ENCODE data around the gene SGSM2.

The SGSM2 gene

DNA sequence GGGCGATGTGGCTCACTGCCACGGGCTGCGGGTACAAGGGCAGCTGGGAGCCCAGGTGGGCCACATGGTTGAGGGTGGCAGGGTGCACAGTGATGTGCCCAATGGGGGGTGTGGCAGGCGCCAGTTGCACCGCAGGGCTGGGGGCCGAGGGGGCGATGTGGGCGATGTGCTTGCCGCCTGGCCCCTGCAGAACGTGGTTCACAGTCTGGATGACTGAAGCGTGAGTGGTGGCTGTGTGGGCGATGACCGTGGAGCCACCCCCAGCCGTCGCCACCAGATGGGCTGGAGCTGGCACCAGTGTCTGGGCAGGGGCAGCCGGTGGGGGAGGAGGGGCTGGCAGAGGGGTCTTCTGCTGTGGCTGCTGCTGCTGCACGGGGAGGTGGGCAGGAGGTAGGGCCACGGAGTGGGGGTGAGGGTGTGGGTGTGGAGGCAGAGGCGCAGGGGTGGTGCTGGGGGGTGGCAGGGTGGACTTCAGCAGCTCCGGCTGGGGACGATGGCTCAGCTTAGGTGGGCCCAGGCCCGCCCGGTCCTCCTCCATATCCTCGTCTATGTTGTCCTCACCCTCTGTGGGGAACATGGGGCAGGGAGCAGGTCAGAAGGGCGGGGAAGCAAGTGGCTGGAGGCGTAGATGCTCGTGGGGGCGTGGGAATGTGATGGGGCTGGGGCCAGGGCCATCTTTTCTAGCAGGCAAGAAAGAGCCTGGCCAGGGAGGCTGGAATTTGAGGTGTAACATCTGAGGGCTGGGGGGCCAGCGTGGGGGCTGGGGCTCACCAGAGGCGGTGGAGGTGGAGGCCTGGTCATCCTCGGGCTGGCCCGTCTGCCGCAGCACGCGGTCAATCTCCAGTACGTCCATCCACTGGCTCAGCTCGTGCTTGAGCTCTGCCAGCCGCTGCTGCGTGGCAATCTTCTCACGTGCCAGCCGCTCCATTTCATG lies 50.1 kb downstream of the SGSM2 start:
- DNase-seq, result no peak

DNA sequence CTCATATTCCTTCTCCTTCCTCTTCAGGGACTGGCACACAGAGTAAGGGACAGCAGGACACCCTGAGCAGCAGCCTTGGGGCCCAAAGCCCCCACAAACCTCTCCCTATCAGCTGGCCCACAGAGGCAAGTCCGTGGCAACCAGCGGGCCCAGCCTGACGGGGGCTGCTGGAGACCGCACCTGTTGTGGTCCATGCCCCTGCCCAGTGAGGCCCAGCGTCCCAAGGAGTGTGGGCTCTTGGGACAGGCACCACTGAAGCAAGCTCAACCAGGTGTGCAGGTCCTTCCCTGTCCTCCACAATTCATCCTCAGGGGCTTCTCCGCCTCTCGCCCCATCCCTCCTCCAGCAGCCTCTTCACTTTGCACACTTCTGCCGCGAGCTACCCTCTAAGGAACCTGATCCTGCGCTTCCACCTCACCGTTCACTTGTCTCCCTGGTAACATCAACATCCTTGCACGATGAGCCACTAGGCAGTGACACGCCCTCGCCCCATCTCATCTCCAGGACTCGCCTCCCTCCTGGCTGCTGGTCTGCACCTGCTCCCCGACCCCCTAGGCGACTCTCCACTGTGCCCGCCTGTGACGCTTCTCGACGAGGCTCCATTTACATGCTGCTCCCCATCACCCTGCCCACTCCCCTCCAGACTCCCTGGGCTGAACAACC lies 50.9 kb downstream of the SGSM2 start:
- peak; percentile 12 for DNase-seq

DNA sequence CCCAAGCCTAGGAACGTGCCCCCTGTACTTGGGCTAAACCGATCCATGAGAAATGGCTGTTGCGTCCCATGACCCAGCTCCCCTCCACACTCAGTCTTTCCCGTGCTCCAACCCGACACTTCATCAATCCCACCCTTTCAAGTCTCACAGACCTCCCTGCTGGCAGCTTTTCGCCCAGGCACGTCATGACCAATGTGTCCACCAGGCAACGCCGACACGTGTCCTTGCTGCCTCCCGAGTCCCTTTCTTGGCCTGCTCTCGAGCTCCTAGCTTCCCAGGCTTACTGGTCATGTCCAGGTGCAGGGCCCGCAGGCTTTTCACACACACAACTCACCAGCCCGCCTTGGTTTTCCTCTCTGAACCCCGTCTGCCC lies 51.4 kb downstream of the SGSM2 start:
- peak; percentile 10 for DNase-seq

DNA sequence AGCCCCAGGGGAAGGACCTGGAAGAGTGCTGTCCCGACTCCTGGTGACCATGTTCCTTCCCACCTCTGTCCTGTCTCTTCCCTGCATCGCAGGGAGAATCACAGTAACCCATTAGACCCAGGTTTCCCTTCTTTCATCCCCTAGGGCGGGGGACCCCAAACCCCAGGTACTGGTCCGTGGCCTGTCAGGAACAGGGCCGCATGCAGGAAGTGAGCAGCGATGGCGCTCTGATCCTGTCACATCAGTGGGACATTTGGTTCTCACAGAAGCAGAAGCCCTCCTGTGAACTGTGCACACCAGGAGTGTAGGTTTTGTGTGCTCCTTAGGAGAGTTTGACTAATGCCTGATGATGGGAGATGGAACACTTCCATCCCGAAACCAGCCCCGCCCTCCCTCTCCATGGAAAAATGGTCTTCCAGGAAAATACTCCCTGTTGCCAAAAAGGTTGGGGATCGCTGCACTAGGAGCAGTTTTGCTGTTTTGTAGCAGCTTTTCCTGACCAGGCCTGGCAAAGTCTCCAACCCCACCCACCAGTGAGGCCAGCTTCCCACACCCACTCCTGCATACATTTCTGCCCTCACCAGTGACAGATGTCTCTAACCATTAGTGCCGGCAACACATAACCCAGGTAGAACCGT lies 53.0 kb downstream of the SGSM2 start:
- no peak for DNase-seq

DNA sequence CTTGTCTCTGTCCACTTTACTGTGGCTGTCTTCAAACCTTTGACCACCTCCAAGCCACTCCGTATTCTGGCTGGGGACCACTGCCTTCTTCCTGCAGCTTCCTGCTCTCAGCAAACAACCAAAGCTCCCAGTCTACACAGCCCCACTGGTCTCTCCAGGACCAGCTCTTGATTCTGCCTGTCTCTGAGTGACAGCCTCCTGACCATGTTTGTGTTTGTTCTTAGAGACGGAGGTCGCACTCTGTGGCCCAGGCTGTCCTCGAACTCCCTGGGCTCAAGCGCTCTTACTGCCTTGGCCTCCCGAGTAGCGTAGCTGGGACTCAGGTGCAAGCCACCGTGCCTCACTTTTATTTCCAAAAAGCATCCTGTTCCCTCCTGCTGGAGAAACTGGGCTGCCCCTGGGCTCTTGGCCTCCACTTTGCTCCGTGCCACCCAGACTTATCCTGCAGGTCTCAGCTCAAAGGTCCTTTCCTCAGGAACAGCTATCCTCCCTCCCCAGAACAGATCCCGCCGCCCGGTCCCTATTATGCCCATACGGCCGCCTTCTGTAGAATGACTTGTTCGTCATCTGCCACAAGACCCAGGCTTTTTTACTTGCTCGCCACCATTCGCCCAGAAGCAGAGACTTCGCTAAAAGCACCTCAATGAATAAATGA lies 54.4 kb downstream of the SGSM2 start:
- no peak for DNase-seq

DNA sequence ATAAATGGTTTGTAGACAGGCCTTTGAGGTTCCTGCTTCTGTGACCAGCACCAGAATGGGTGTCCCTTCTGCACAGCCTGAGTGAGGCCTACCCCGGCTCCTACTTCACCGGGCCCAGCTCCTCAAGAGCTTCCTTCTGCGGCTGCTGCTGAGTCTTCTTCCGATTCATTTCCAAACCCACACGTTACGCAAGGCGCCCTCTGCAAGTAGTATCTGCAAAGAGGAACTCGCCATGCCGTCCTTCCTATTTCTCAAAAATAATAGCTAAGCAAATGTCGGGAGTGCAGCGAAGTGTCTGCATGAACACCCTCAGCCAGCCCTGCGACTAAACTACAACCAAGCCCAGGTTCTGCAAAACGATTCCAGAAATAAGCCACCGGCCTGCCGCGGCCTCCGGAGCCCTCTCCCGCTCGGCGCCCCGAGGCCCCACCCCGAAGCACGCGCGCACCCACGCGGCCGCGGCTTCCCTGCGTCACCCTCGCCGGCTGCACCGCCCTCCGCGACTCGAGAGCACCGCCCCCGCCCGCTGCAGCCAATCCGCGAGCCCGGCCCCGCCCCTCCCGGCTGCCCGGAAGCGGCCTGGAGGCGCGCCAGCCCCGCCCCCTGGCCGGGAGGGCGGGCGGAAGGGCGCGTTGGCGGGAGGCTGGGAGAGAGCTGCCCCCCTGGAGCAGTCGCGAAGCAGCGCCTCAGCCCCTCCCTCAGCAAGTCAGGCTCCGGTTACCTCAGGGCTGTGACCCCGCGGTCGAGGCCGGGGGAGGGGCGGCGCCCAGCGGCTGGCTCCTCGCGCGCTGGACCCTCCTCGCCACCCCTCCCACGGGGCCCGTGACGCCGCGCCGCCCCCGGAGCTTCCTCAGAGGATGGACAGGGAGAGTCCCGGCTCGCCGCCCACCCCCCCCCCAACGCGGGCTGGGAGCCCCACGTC lies 55.2 kb downstream of the SGSM2 start:
- peak; percentile 96 for DNase-seq

DNA sequence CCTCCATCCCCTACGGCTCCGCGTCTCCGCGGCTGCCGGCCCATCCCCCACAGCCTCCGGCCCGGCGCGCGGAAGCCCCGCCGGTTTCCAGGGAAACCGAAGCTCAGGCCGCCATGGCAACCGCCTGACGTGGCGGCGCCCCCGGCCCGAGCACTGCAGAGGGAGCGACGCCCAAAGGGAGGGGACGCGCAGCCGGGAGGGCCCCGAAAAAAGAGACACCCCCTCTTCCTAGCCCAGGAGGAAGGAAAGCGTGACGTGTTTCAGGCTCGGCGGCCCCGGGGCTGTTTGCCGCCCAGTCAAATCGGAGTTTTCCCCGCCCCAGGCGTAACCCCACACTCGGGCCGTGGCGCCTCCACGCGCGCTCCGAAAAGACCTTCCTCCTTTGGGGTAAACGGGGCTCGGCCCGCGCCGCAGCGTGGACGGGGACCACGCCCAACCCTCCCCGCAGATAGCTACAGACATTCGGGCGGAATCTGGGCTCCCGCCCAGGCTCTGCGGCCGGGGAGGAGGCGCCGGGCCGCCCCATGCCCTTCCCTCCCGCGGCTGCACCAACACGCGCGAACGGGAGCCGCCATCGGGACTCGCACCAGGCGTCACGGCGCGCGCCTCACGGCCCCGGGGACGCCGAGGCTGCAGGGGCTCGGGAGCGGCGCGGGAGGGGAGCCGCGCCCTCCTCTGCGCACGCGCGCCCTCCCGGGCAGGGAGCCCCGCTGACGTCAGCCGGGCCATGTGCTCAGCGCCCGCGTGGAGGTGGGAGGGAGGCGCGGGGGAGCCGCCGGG lies 56.1 kb downstream of the SGSM2 start:
- DNase-seq, result peak; percentile 94

DNA sequence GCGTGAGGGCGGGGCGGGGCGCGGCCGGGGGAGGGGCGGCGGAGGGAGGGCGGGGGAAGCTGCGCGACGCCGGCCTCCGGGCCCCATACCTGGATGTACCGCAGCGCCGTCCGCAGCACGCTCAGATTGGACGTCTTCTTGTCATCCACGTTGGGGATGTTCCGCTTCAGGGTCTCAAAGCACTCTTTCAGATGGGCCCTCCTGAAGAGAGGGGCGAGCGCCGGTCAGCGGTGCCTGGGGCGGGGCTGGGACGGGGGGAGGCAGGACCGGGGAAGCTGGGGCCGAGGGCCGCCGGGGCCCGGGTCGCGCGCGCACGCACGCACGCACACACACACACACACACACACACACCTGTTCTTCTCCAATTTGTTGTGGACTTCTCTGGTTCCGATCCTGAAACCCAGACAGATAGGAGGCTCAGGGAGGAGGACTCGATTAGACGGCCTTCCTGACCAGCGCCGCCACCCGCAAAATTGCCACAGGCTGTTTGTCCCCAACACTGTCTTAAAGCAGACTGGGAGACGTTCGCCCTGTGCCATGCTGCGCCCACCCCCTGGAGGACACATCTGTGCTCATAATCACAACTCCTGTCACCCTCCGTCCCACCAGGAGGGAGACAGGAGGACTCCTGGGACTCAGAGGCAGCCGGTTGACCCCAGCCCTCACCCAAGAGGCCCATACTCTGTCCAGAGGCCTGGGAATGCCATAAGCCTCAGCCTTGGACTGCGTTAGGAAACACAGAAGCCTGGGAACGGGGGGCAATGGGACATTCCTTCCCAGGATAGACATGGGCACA lies 56.9 kb downstream of the SGSM2 start:
- peak; percentile 41 for DNase-seq

DNA sequence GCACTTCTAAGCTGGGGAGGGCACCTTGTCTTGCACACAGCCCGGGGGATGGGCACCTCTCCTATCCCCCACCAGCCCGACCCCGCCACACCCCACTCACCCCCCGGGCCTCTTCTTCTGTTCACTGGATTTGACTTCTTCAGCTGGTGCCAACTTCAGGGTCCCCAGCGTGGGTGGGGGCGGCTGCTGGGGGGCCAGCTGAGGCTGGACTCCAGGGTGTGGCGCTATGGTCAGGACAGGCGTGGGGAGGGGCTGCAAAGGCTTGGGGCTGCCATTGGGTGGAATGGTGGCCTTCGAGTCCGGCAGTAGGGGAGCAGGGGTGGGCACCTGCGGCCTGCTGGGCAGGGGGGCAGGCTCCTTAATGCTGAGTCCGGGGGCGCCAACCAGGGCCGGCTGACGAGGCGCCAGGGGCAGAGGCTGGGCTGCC lies 57.5 kb downstream of the SGSM2 start:
- DNase-seq, result no peak

DNA sequence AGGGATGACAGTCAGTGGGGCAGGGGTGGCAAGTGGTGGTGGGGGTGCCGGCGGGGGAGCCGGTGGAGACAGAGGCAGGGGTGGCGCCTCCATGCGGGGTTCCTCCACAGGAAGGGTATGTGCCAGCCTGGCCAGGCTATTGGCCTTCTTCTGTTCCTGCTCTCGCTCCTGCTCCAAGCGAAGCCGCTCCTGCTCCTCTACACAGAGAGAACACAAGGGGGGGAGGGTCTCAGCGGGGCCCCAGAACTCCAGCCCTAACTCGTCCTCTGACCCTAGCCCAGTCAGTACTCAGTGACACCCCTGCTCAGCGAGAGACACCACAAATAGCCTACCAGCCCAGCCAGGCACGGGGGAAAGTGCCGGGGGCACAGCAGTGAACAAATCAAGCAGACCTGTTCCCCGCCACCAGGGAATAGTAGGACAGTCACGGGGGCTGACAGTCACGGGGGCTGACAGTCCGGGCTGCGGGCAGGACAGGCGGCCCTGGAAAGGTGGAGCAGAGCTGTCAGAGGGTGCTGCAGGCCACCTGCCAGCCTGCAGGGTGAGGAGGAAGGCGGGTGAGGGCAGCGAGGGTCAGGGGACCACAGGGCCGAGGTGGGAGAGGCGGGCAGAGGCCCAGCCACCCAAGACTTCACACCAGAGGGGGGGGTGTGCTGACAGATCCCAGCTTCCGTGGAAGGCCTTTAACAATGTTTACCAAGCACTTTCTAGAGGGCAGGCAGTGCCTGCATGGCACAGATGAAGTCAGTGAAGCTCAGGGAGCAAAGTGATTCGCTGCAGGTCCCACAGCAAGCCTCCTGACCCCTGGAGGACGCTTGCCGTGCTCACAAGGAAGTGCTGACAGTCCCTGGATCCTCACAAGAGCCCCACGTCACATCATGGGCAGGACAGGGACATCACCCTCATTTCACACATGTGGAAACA lies 58.2 kb downstream of the SGSM2 start:
- peak; percentile 88 for DNase-seq

DNA sequence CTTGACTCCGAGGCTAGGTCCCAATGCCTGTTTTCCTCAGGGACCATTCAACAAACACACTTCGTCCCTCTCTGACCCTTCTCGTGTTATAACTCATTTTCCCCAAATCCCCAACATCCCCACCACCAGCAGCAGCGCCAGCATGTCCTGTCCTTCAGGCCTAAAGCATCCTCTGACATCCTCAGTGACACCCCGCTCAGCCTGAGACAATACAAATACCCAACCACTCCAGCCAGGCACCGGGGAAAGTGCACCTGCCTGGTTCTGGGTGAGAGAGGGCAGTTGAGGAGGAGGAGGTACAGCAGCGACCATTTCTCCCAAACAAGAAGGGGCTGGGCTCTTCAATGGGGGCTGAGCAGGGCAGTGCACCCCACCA lies 58.9 kb downstream of the SGSM2 start:
- peak; percentile 80 for DNase-seq

DNA sequence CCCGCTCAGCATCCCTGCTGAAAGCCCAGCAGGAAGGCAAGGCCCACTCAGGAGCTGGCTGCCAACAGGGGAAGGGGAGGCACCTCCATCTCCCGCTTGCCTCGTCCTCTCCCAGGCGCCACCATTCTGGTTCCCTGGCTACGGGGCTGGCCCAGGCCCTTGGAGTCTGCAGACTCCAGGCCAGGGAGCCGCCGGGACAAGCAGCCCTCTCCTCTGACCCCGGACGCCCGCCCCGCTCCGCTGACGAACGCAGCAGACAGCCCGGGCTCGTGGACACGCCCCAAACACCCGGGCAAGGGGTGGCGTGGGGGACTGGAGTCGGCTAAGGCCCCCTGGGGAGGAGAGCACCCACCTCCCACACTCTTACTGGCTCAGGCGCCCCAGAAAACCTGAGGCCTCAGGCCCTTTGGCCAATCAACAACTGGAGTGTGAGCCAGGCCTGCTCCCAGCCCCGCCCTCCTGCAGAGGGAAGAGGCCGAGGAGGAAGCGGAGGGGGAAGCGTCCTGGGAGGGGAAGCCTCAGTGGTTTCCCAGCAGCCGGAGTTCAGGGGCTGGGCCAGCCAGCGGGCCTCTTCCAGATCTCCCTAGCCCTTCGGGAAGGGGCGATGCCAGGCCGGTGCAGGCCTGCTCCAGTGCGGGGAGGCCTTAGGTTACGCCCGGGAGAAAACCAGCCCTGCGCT lies 59.4 kb downstream of the SGSM2 start:
- peak; percentile 93 for DNase-seq

DNA sequence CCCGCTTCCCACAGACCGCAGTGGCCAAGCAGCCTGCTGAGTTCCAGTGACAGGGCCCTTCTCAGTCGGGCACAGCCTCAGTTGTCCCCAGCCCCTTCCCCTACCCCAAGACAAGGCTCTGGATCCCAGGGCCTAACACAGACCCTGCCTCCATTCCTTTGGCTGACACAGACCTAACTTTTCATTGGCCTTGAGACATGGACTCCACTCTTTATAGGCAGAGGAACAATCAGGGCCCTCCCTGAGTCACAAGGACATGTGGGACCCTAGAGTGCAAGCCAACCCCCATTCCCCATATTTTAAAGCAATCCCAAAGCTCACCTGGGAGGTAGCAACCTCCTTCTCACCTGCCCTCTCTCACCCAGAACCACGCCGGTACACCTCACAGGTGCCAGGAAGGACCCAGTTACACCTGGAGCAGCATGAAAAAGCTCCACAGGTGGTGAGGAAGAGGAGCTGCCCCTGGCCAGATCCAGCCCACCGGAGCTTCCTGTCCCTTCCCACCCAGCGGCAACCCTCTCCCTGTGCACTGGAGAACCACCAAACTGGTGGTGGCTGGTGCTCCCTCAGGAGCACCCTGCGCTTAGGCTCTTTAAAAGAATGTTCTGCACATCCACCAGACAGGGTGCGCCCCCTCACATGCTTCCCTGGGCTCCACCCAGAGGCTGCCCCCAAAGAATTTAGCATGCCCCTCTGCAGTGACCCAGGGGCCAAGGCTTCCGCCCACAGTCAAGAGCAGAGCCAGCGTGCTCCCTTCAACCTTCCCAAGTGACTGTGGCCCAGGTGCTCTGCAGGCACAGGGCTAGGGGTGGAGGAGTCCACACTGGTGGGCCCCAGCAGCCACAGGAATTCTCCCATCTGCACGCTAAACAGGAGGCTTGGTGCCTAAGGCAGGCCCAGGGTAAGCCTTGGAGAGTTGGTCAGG lies 60.2 kb downstream of the SGSM2 start:
- DNase-seq, result peak; percentile 38

DNA sequence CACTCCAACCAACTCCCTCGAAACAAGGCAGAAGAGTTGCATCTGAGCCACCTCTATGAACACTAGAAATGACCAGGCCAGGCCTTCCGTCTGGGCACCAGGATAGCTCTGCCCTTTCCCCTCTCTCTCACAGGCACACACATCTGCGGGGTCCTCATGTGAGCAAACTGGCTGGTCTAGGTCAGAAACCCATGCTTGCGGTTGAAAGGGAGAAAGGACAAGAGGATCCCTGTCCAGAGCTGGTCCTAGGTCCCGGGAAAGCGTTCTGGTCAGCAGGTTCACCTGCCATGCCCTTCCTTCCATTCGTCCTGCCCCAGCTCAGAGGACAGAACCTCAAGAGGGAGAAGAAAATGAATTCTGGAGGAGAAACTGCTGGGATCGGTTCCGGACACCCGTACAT lies 60.9 kb downstream of the SGSM2 start:
- peak; percentile 29 for DNase-seq

DNA sequence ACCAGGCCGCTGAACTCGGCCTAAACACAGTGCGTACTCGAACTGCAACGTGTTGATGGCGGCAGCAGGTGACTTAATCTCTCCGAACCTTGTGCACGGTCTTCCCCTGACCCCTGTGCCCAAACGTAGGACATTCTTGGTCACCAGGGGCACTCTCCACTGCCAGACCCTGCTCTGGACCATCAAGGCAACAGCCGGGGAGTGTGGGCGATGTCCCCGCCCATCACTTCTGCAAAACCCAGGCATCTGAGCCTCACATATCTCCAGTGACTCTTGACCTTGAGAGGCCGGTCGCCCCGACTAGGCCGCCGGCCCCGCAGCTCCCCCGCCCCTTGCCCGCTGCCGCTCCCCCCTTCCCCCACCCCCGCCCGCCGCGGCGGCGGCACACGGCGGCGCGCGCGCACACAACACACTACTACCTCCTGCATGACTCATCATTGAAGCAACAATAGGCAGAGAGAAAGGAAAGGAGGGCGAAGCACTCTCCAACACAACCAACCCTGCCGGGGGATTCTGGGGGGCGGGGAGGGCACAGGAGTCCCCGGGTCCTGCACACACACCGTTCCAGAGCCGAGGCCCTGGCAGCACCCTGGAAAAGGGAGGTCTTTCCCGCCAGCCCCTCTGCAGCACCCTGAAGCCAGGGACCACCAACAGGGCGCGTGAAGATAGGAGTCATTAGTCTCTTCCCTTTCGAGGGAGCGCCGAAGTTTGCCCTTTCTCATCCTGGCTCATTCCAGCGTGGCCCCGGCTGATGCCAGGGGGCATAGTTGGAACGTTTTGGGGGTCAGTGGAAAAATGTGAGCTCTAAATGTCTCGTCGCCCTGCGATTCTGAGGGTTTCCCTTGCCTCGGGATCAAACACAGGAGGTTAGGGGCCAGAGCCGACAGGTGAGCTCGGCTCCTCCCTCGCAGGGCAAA lies 61.6 kb downstream of the SGSM2 start:
- peak; percentile 90 for DNase-seq
